Measurements from ENCODE around the gene NLRX1. TPM values are rescaled to one million over a fixed set of nuclear protein-coding genes. Genes with fewer than 3 reads are reported as not detected.
"Not testable (repeated sequence)": the region's sequence is repeated elsewhere in the genome, so short reads cannot be mapped to it uniquely, and the experiment has no call there.

NLRX1 gene
- polyA plus RNA-seq, 1 experiment, result 19.4 TPM

GRCh38 chr11:119158467-119158866, 10.1 kb upstream of the NLRX1 start:
- Histone ChIP-seq H3K36me3 (ENCODE audit: control insufficient read depth, insufficient read depth, low read length) (no peaks in the 10 kb centered on the region), H3K27me3 (ENCODE audit: control insufficient read depth, insufficient read depth, low read length) (peaks cover 9% of the 10 kb centered on the region), H3K4me3 (ENCODE audit: low read depth, low read length) (no peak overlapping the region)
- ChIA-PET POLR2A (no interaction called here), CTCF (interaction anchor here (2.0 to 4.2 kb wide), 4 partner anchors 9 to 37 kb away, joined by 7 to 16 read pairs (median 8); partner anchors contain the start of genes ABCG4 and NLRX1)
- TF ChIP-seq, protein P1, sequence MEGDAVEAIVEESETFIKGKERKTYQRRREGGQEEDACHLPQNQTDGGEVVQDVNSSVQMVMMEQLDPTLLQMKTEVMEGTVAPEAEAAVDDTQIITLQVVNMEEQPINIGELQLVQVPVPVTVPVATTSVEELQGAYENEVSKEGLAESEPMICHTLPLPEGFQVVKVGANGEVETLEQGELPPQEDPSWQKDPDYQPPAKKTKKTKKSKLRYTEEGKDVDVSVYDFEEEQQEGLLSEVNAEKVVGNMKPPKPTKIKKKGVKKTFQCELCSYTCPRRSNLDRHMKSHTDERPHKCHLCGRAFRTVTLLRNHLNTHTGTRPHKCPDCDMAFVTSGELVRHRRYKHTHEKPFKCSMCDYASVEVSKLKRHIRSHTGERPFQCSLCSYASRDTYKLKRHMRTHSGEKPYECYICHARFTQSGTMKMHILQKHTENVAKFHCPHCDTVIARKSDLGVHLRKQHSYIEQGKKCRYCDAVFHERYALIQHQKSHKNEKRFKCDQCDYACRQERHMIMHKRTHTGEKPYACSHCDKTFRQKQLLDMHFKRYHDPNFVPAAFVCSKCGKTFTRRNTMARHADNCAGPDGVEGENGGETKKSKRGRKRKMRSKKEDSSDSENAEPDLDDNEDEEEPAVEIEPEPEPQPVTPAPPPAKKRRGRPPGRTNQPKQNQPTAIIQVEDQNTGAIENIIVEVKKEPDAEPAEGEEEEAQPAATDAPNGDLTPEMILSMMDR (IDR thresholded peaks at IDR 0.05; ENCODE audit: insufficient read depth, low read depth, low read length), result no peak
- DNase-seq (ENCODE audit: low read depth), result no peak

- DNase-seq (ENCODE audit: low read depth), result no peak
- Histone ChIP-seq H3K27me3 (ENCODE audit: control insufficient read depth, insufficient read depth, low read length) (peaks cover 4% of the 10 kb centered on the region), H3K36me3 (ENCODE audit: control insufficient read depth, insufficient read depth, low read length) (no peaks in the 10 kb centered on the region), H3K4me3 (ENCODE audit: low read depth, low read length) (no peak overlapping the region)
- CTCF ChIA-PET, result interaction anchor here (0.6 to 4.2 kb wide), 6 partner anchors 9 to 77 kb away, joined by 3 to 16 read pairs (median 7); partner anchors contain the start of genes ABCG4 and NLRX1
- TF ChIP-seq, protein P1 (IDR thresholded peaks at IDR 0.05; ENCODE audit: insufficient read depth, low read depth, low read length), result no peak
- POLR2A ChIA-PET, result no interaction called here
Observed at GRCh38 chr11:119160151-119160550, 8.4 kb upstream of the NLRX1 start.

DNA sequence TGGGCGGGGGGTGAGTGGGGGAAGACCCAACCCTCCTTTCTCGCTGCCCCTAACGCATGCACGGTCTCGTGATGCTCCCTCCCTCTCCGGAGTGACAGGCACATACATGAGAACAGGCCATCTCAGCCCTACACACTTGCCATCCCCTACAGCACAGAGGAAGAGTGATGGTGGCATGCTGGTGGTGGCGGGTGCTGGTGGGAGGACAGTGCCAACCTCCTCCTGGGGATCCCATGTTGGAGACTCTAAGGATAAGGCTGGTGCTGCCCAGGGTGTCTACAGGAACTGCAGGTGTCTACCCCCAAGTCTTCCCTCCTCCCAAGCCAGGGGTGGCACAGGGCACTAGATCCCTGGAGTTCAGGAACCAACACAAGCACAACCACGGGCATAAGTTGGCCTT, 6.7 kb upstream of the NLRX1 start:
- ChIA-PET CTCF (no interaction called here), POLR2A (no interaction called here)
- no peak for DNase-seq (ENCODE audit: low read depth)
- no peaks in the 10 kb centered on the region for H3K36me3 ChIP-seq (ENCODE audit: control insufficient read depth, insufficient read depth, low read length)
- H3K27me3 ChIP-seq (ENCODE audit: control insufficient read depth, insufficient read depth, low read length), result no peaks in the 10 kb centered on the region; the same call in 1 of the 2 replicates
- H3K4me3 ChIP-seq (ENCODE audit: low read depth, low read length), result no peak overlapping the region
- TF ChIP-seq, protein P1 (IDR thresholded peaks at IDR 0.05; ENCODE audit: insufficient read depth, low read depth, low read length), result no peak

GRCh38 chr11:119166368-119167076, 2.0 kb upstream of the NLRX1 start:
- Histone ChIP-seq H3K27me3 (ENCODE audit: control insufficient read depth, insufficient read depth, low read length) (no peaks in the 10 kb centered on the region), H3K36me3 (ENCODE audit: control insufficient read depth, insufficient read depth, low read length) (no peaks in the 10 kb centered on the region), H3K4me3 (ENCODE audit: low read depth, low read length) (no peak overlapping the region)
- TF ChIP-seq, protein P1 (IDR thresholded peaks at IDR 0.05; ENCODE audit: insufficient read depth, low read depth, low read length), result no peak
- DNase-seq (ENCODE audit: low read depth), result no peak
- CTCF ChIA-PET, result interaction anchor here (0.6 to 2.8 kb wide), 7 partner anchors 11 to 207 kb away, joined by 3 to 18 read pairs (median 4); no protein-coding TSS in a partner anchor
- POLR2A ChIA-PET, result interaction anchor here (0.6 kb wide), 1 partner anchor 14 kb away, joined by 5 read pairs; no protein-coding TSS in a partner anchor

DNA sequence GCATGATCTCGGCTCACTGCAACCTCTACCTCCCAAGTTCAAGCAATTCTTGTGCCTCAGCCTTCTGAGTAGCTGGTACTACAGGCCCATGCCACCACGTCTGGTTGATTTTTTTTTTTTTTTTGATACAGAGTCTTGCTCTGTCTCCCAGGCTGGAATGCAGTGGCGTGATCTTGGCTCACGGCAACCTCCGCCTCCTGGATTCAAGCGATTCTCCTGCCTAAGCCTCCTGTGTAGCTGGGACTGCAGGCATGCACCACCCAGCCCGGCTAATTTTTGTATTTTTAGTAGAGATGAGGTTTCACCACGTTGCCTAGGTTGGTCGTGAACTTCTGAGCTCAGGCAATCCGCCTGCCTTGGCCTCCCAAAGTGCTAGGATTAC, 1.5 kb upstream of the NLRX1 start:
- H3K36me3 ChIP-seq (ENCODE audit: control insufficient read depth, insufficient read depth, low read length); DNase-seq (ENCODE audit: low read depth); H3K27me3 ChIP-seq (ENCODE audit: control insufficient read depth, insufficient read depth, low read length); H3K4me3 ChIP-seq (ENCODE audit: low read depth, low read length): not testable (repeated sequence)
- ChIA-PET POLR2A (interaction anchor here (0.6 kb wide), 1 partner anchor 14 kb away, joined by 5 read pairs; no protein-coding TSS in a partner anchor), CTCF (interaction anchor here (0.6 to 2.8 kb wide), 8 partner anchors 12 to 207 kb away, joined by 3 to 18 read pairs (median 4); no protein-coding TSS in a partner anchor)
